HepG2 (cell line): ENCODE measurements around the gene NUDT7. TPM values are rescaled to one million over a fixed set of nuclear protein-coding genes. Genes with fewer than 3 reads are reported as not detected.
A peak's percentile ranks its signal among the peaks of the same experiment; 100 is the strongest.

Experiments
- ATF6 ChIP-seq: sonication (generic); formaldehyde crosslinking; conservative IDR thresholded peaks from 2 replicates; pipeline ENCODE4 v1.4.0; 2020; ENCODE audit warnings: missing genetic modification reagents
- BHLHE40 ChIP-seq: IDR thresholded peaks from 2 replicates; pipeline ENCODE4 v1.6.1; 2011; ENCODE audit warnings: low read length, improper control_type of control experiment
- BORCS8-MEF2B ChIP-seq: sonication (generic); formaldehyde crosslinking; IDR thresholded peaks from 2 replicates; pipeline ENCODE4 v1.8.0; 2022; ENCODE audit warnings: mild to moderate bottlenecking, missing genetic modification reagents
- CEBPB ChIP-seq: IDR thresholded peaks from 2 replicates; pipeline ENCODE4 v1.6.1; 2011; ENCODE audit warnings: low read depth, low read length, improper control_type of control experiment, borderline replicate concordance
- CHCHD3 ChIP-seq: sonication (generic); formaldehyde crosslinking; IDR thresholded peaks from 2 replicates; pipeline ENCODE4 v1.8.0; 2022; ENCODE audit warnings: mild to moderate bottlenecking, missing genetic modification reagents, moderate library complexity
- DZIP1 ChIP-seq: sonication (generic); formaldehyde crosslinking; IDR thresholded peaks from 2 replicates; pipeline ENCODE4 v1.5.0; 2020; ENCODE audit warnings: mild to moderate bottlenecking, missing genetic modification reagents
- HDAC2 ChIP-seq: sonication (generic); formaldehyde crosslinking; IDR thresholded peaks from 2 replicates; pipeline ENCODE4 v1.4.0; 2020; ENCODE audit warnings: missing genetic modification reagents
- IRF2 ChIP-seq: IDR thresholded peaks from 2 replicates; pipeline ENCODE4 v1.6.1; 2018; ENCODE audit warnings: missing genetic modification reagents, missing compliant biosample characterization
- KAT2B ChIP-seq: fragments of 150-350 bp; IDR thresholded peaks from 2 replicates; pipeline ENCODE4 v1.6.1; 2014; ENCODE audit warnings: low read depth, low read length, borderline replicate concordance
- MTA3 ChIP-seq: sonication (generic); formaldehyde crosslinking; IDR thresholded peaks from 2 replicates; pipeline ENCODE4 v1.4.0; 2020; ENCODE audit warnings: missing genetic modification reagents
- MYPOP ChIP-seq: sonication (generic); formaldehyde crosslinking; IDR thresholded peaks from 2 replicates; pipeline ENCODE4 v1.8.1; 2023; ENCODE audit warnings: mild to moderate bottlenecking, moderate library complexity, missing genetic modification reagents
- SIX1 ChIP-seq: sonication (generic); formaldehyde crosslinking; IDR thresholded peaks from 2 replicates; pipeline ENCODE4 v1.4.0; 2020; ENCODE audit warnings: missing genetic modification reagents, borderline replicate concordance
- SP1 ChIP-seq, 2 experiments: fragments of 450-650 bp in 1 of 2; sonication (generic) in 1 of 2; formaldehyde crosslinking in 1 of 2; IDR thresholded peaks; 2 replicates each; pipeline versions ENCODE4 v1.4.0 to v1.6.1; 2016 to 2020; ENCODE audit warnings: missing genetic modification reagents in 1 of 2
- SYNCRIP ChIP-seq: fragments of 200-400 bp; formaldehyde crosslinking; IDR thresholded peaks from 2 replicates; pipeline ENCODE4 v1.6.1; 2018; ENCODE audit warnings: mild to moderate bottlenecking, low read depth, low read length; ENCODE audit not compliant: insufficient read depth
- TSC22D2 ChIP-seq: sonication (generic); formaldehyde crosslinking; IDR thresholded peaks from 2 replicates; pipeline ENCODE4 v1.5.1; 2020; ENCODE audit warnings: missing genetic modification reagents, mild to moderate bottlenecking, borderline replicate concordance
- YEATS4 ChIP-seq: sonication (generic); formaldehyde crosslinking; IDR thresholded peaks from 2 replicates; pipeline ENCODE4 v1.4.0; 2020; ENCODE audit warnings: missing genetic modification reagents, borderline replicate concordance
- ZBTB7A ChIP-seq: sonication (generic); formaldehyde crosslinking; IDR thresholded peaks from 2 replicates; pipeline ENCODE4 v1.8.0; 2022; ENCODE audit warnings: mild to moderate bottlenecking, missing genetic modification reagents
- ZFP1 ChIP-seq: IDR thresholded peaks from 2 replicates; pipeline ENCODE4 v1.6.1; 2016
- ZNF331 ChIP-seq: sonication (generic); formaldehyde crosslinking; IDR thresholded peaks from 2 replicates; pipeline ENCODE4 v1.4.0; 2020; ENCODE audit warnings: missing genetic modification reagents
- ZNF549 ChIP-seq: sonication (generic); formaldehyde crosslinking; IDR thresholded peaks from 2 replicates; pipeline ENCODE4 v1.5.0; 2020; ENCODE audit warnings: missing genetic modification reagents
- ZNF572 ChIP-seq: sonication (generic); formaldehyde crosslinking; IDR thresholded peaks from 2 replicates; pipeline ENCODE4 v1.5.1; 2020; ENCODE audit warnings: mild to moderate bottlenecking, missing genetic modification reagents
- polyA plus RNA-seq, 8 experiments: library from polyadenylated mRNA; depleted of rRNA in 3 of 8; stranded (reverse) in 7 of 8; unstranded in 1 of 8; fragments of >200 nt; fragmentation: Illumina TruSeq in 4 of 8; extraction: Trizol in 4 of 8; gene quantifications; 2 replicates each; pipeline versions ENCODE4 v1.2.1 to v1.2.3, GENCODE V29; 2011 to 2016; ENCODE audit warnings: low read depth in 4 of 8, missing spikeins in 1 of 8, mixed read lengths in 1 of 8; ENCODE audit not compliant: insufficient read depth in 1 of 8
- total RNA-seq, 5 experiments: library from RNA; depleted of rRNA; stranded (reverse); fragments of >200 nt; fragmentation: Illumina TruSeq; extraction: Trizol; gene quantifications; 2 replicates each; pipeline ENCODE4 v1.2.3, GENCODE V29; 2016; ENCODE audit warnings: low read depth in 1 of 5
- TF ChIP-seq, protein P1 (sequence below): sonication (generic); formaldehyde crosslinking; IDR thresholded peaks from 2 replicates; pipeline ENCODE4; 2020; ENCODE audit warnings: missing genetic modification reagents, mild to moderate bottlenecking, borderline replicate concordance

NUDT7 gene
- total and polyA plus RNA-seq, 2 of the 13 experiments (the other 11 are each of a cell fraction or from before 2014, with no cell fraction given): 14.3 to 23.9 TPM

GRCh38 chr16:77736879-77737278 lies 14.6 kb downstream of the NUDT7 start (continued):
- TF ChIP-seq ZNF331 (CRISPR knock-in tag) (peak; percentile 91), BORCS8-MEF2B (no peak), MYPOP (no peak; the same call in 1 of the 2 replicates), BHLHE40 (no peak), ZNF572 (no peak), ZBTB7A (no peak), YEATS4 (CRISPR knock-in tag) (0 out of 2 replicates have a peak, but pooled peaks have one; percentile 29), HDAC2 (CRISPR knock-in tag) (peak; percentile 74), DZIP1 (CRISPR knock-in tag) (no peak), SIX1 (CRISPR knock-in tag) (peak; percentile 67; the same call in 1 of the 2 replicates), MTA3 (CRISPR knock-in tag) (no peak), SP1 (IDR thresholded peaks at IDR 0.05) (no peak), SP1 (CRISPR knock-in tag; IDR thresholded peaks at IDR 0.05) (no peak), KAT2B (no peak), ATF6 (CRISPR knock-in tag) (no peak), TSC22D2 (CRISPR knock-in tag) (no peak), ZNF549 (no peak), ZFP1 (CRISPR knock-in tag) (0 out of 2 replicates have a peak, but pooled peaks have one; percentile 37), SYNCRIP (no peak), CEBPB (peak; percentile 63; the same call in 1 of the 2 replicates), IRF2 (CRISPR knock-in tag) (peak; percentile 45; the same call in 1 of the 2 replicates), CHCHD3 (no peak)
- TF ChIP-seq, protein P1, sequence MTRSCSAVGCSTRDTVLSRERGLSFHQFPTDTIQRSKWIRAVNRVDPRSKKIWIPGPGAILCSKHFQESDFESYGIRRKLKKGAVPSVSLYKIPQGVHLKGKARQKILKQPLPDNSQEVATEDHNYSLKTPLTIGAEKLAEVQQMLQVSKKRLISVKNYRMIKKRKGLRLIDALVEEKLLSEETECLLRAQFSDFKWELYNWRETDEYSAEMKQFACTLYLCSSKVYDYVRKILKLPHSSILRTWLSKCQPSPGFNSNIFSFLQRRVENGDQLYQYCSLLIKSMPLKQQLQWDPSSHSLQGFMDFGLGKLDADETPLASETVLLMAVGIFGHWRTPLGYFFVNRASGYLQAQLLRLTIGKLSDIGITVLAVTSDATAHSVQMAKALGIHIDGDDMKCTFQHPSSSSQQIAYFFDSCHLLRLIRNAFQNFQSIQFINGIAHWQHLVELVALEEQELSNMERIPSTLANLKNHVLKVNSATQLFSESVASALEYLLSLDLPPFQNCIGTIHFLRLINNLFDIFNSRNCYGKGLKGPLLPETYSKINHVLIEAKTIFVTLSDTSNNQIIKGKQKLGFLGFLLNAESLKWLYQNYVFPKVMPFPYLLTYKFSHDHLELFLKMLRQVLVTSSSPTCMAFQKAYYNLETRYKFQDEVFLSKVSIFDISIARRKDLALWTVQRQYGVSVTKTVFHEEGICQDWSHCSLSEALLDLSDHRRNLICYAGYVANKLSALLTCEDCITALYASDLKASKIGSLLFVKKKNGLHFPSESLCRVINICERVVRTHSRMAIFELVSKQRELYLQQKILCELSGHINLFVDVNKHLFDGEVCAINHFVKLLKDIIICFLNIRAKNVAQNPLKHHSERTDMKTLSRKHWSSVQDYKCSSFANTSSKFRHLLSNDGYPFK (CRISPR knock-in tag): no peak
